GM19351 (cell line): ENCODE results near the gene SCAF4.
"Not testable (repeated sequence)": the region's sequence is repeated elsewhere in the genome, so short reads cannot be mapped to it uniquely, and the experiment has no call there.

Experiments
- ATAC-seq: cut with Tn5 transposase; IDR thresholded peaks from one replicate; pipeline ENCODE4 v1.9.1; 2021; ENCODE audit warnings: mild to moderate bottlenecking, moderate library complexity; ENCODE audit not compliant: unreplicated experiment

Gene SCAF4

GRCh38 chr21:31743712-31744111 is 11.8 kb upstream of the SCAF4 start:
- no peak for ATAC-seq

- no peak for ATAC-seq
Observed at GRCh38 chr21:31741116-31741515, 9.2 kb upstream of the SCAF4 start.

GRCh38 chr21:31737586-31738397 is 5.9 kb upstream of the SCAF4 start:
- not testable (repeated sequence) for ATAC-seq

- ATAC-seq, result no peak
Observed at GRCh38 chr21:31735511-31735992, 3.6 kb upstream of the SCAF4 start.

GRCh38 chr21:31733551-31734149 is 1.7 kb upstream of the SCAF4 start:
- ATAC-seq, result no peak

GRCh38 chr21:31732597-31733550 is 956 bp upstream of the SCAF4 start:
- no peak for ATAC-seq

GRCh38 chr21:31731056-31731856 is 662 bp downstream of the SCAF4 start:
- peak; percentile 17 for ATAC-seq

GRCh38 chr21:31730712-31731055 is 1.2 kb downstream of the SCAF4 start:
- no peak for ATAC-seq

- ATAC-seq, result no peak
Observed at GRCh38 chr21:31729622-31730343, 2.1 kb downstream of the SCAF4 start.

GRCh38 chr21:31728952-31729351 is 3.0 kb downstream of the SCAF4 start:
- no peak for ATAC-seq

GRCh38 chr21:31728191-31728590 is 3.7 kb downstream of the SCAF4 start:
- ATAC-seq, result no peak

- ATAC-seq, result no peak
Observed at GRCh38 chr21:31727181-31727580, 4.7 kb downstream of the SCAF4 start.

- no peak for ATAC-seq
Observed at GRCh38 chr21:31726407-31726806, 5.5 kb downstream of the SCAF4 start.

- no peak for ATAC-seq
Observed at GRCh38 chr21:31725202-31725839, 6.6 kb downstream of the SCAF4 start.

- ATAC-seq, result no peak
Observed at GRCh38 chr21:31724552-31724951, 7.4 kb downstream of the SCAF4 start.

- ATAC-seq, result no peak
Observed at GRCh38 chr21:31721381-31721780, 10.5 kb downstream of the SCAF4 start.

- no peak for ATAC-seq
Observed at GRCh38 chr21:31720739-31721138, 11.2 kb downstream of the SCAF4 start.

GRCh38 chr21:31720330-31720729 is 11.6 kb downstream of the SCAF4 start:
- no peak for ATAC-seq

- no peak for ATAC-seq
Observed at GRCh38 chr21:31716106-31716505, 15.8 kb downstream of the SCAF4 start.
